Erythroblast (primary cell): ENCODE measurements around the gene EHBP1.
"Not testable (repeated sequence)": the region's sequence is repeated elsewhere in the genome, so short reads cannot be mapped to it uniquely, and the experiment has no call there.

ENCODE experiments used
- DNase-seq, 2 experiments: peaks; one replicate each; lab custom pipeline; 2025; lab: John Stamatoyannopoulos, UW
- GATA1 ChIP-seq: IDR thresholded peaks from 2 replicates; pipeline ENCODE4 v1.6.1; 2011; ENCODE audit warnings: low read depth, mild to moderate bottlenecking, control low read depth, low read length, moderate library complexity
- POLR2A ChIP-seq: IDR thresholded peaks from 2 replicates; pipeline ENCODE4 v1.6.1; 2011; ENCODE audit warnings: mild to moderate bottlenecking, low read length

EHBP1 gene

DNA sequence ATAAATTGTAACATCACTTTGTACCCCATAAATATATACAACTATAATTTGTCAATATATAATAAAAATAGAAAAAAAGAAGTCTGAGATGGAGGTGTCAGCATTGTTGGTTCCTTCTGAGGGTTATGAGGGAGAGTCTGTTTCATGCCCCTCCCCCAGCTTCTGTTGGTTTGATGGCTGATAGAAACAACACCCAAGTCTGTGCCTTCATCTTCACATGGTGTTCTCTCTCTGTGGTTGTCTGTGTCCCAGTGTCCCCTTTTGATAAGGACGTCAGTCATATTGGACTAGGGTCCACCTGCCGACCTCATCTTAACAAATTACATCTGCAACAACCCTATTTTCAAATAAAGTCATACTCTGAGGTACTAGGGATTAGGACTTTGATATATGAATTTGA, 20.3 kb upstream of the EHBP1 start:
- no peak for TF ChIP-seq POLR2A
- no peak for TF ChIP-seq GATA1
- DNase-seq, result no peak

GRCh38 chr2:62686012-62686685, 19.4 kb upstream of the EHBP1 start:
- no peak for DNase-seq
- TF ChIP-seq GATA1 (no peak), POLR2A (no peak)

DNA sequence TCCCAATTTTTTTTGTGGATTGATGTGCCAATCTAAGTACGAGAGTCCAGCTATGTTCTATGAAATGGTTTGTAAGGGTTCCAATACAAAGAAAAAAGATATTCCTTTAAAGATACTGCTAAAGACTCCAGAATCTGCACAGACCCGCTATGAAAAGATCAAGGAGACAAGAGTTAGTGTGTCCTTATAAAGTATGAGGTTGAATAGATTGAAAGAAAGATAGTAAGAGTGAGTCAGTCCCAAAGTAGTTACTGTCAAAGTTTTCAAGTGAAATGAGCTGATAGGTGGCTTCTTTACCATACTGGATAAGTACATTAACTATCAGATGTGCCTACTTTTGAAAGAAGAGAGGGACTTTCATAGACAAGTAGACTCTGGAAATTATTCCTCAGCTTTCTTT, 17.9 kb upstream of the EHBP1 start:
- no peak for DNase-seq
- TF ChIP-seq POLR2A, result no peak
- TF ChIP-seq GATA1, result no peak

GRCh38 chr2:62688771-62689170, 16.7 kb upstream of the EHBP1 start:
- no peak for TF ChIP-seq POLR2A
- TF ChIP-seq GATA1, result no peak
- DNase-seq, result no peak

DNA sequence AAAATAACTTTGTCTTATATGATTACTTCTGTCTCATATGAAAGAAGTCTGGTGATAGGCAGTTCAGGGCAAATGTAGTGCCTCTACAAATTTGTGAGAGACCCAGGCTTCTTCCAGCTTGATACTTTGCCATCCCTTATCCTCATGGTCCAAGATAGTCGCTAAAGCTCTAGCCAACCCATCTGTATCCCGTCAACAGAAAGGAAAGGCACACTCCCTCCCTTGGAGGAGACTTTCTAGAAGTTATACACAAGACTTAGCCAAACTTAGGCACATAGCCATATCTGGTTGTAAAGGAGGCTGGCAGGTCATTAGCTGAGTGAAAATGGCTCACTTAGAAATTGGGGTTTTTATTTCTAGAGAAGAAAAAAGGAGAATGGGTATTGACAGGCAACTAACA, 14.3 kb upstream of the EHBP1 start:
- TF ChIP-seq GATA1 (no peak), POLR2A (no peak)
- DNase-seq, result no peak

DNA sequence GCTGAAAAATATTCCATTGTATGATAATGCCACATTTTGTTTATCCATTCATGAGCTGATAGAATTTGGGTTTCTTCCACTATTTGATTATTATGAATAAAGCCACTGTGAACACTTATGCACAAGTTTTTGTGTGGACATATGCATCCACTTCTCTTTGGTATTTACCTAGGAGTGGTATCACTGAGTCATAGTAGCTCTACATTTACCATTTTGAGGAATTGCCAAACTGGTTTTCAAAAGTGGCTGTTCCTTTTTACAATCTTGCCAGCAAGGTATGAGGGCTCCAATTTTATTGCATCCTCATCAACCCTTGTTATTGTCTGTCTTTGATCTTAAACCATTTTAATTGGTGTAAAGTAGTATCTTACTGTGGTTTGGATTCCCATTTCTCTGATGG, 13.3 kb upstream of the EHBP1 start:
- DNase-seq, result no peak
- TF ChIP-seq GATA1, result no peak
- TF ChIP-seq POLR2A, result no peak

DNA sequence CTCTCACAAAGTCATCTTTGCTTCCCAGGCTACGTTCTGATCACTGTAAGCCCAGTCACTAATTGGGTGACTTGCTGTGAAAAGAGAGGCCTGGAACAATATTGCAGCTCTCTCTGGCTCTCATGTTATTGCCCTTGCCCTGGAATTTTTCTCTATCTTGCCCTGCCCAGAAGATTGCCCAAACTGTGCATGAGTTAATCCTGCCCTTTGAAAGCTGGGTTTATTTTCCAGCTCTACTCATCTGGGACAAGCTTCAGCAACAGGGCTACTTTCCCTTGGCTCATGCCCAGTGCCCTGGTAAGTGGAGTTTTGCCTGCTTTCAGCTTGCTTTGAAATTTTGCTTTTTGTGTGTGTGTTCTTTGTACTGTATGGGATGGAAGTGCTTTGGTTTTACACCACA, 6.9 kb upstream of the EHBP1 start:
- TF ChIP-seq GATA1 (no peak), POLR2A (no peak)

GRCh38 chr2:62704654-62705006, 883 bp upstream of the EHBP1 start:
- no peak for DNase-seq
- TF ChIP-seq POLR2A (no peak), GATA1 (no peak)

More for the DNA sequence above, 6.9 kb upstream of the EHBP1 start:
- no peak for DNase-seq

GRCh38 chr2:62705859-62706720, 577 bp downstream of the EHBP1 start:
- TF ChIP-seq GATA1, result no peak
- TF ChIP-seq POLR2A, result no peak
- DNase-seq, result peak; percentile 63 to 75

- TF ChIP-seq GATA1 (no peak), POLR2A (no peak)
- DNase-seq, result peak in 1 of 2 experiments; percentile 20
Measured at GRCh38 chr2:62706721-62707521, 1.4 kb downstream of the EHBP1 start.

GRCh38 chr2:62708751-62709150, 3.2 kb downstream of the EHBP1 start:
- no peak for TF ChIP-seq POLR2A
- no peak for TF ChIP-seq GATA1
- no peak for DNase-seq

- no peak for TF ChIP-seq POLR2A
- TF ChIP-seq GATA1, result no peak
Measured at GRCh38 chr2:62711832-62712494, 6.5 kb downstream of the EHBP1 start.

DNA sequence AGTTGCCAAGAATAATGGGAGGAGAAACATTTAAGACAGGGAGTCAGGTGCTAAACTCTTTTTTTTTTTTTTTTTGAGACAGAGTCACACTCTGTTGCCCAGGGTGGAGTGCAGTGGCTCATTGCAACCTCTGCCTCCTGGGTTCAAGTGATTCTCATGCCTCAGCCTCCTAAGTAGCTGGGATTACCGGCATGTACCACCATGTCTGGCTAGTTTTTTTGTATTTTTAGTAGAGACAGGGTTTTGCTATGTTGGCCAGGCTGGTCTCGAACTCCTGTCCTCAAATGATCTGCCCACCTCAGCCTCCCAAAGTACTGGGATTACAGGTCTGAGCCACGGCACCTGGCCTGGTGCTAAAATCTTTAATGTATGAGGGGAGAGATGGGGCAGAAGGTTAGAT, 7.7 kb downstream of the EHBP1 start:
- not testable (repeated sequence) for DNase-seq

More at GRCh38 chr2:62711832-62712494, 6.5 kb downstream of the EHBP1 start:
- no peak for DNase-seq

DNA sequence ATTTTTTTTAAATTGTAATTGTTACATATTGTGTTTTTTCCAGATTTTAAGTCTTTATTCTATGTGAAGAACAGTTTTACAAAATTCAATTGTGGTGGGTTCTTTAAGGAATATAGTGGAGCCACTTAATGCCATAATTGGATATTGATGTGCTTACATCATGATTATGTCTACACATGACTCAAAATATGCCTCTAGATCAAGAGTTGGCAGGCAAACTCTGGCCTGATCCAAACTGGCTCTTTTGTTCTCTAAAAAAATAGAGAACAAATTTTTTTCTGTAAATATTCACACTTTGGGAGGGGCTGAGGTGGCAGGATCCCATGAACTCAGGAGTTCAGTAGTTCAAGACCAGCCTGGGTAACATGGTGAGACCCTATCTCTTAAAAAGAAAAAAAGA, 8.3 kb downstream of the EHBP1 start:
- no peak for TF ChIP-seq POLR2A
- no peak for TF ChIP-seq GATA1
- DNase-seq, result no peak
